HUES48 (cell line): ENCODE results near the gene MAPKAP1.
A peak's percentile ranks its signal among the peaks of the same experiment; 100 is the strongest.

Experiments used
- H3K27ac ChIP-seq: one replicate; pipeline ENCODE4 v1.7.0; 2013; ENCODE audit warnings: low read depth, low read length, inconsistent platforms
- H3K27me3 ChIP-seq: 2 replicates; pipeline ENCODE4 v1.6.1; 2013; ENCODE audit warnings: mild to moderate bottlenecking, low read length; ENCODE audit not compliant: control insufficient read depth, insufficient read depth
- H3K36me3 ChIP-seq: 2 replicates; pipeline ENCODE4 v1.6.1; 2013; ENCODE audit warnings: low read length; ENCODE audit not compliant: control insufficient read depth, insufficient read depth
- H3K4me1 ChIP-seq: 2 replicates; pipeline ENCODE4 v1.6.1; 2013; ENCODE audit warnings: mild to moderate bottlenecking, low read length; ENCODE audit not compliant: control insufficient read depth, insufficient read depth
- H3K4me3 ChIP-seq: 2 replicates; pipeline ENCODE4 v1.5.1; 2013; ENCODE audit warnings: mild to moderate bottlenecking, low read depth, low read length
- H3K9ac ChIP-seq: 2 replicates; pipeline ENCODE4 v1.6.1; 2013; ENCODE audit warnings: mild to moderate bottlenecking, low read depth, low read length, moderate library complexity
- H3K9me3 ChIP-seq: 2 replicates; pipeline ENCODE4 v1.6.1; 2013; ENCODE audit warnings: low read length; ENCODE audit not compliant: control insufficient read depth, insufficient read depth

The MAPKAP1 gene

DNA sequence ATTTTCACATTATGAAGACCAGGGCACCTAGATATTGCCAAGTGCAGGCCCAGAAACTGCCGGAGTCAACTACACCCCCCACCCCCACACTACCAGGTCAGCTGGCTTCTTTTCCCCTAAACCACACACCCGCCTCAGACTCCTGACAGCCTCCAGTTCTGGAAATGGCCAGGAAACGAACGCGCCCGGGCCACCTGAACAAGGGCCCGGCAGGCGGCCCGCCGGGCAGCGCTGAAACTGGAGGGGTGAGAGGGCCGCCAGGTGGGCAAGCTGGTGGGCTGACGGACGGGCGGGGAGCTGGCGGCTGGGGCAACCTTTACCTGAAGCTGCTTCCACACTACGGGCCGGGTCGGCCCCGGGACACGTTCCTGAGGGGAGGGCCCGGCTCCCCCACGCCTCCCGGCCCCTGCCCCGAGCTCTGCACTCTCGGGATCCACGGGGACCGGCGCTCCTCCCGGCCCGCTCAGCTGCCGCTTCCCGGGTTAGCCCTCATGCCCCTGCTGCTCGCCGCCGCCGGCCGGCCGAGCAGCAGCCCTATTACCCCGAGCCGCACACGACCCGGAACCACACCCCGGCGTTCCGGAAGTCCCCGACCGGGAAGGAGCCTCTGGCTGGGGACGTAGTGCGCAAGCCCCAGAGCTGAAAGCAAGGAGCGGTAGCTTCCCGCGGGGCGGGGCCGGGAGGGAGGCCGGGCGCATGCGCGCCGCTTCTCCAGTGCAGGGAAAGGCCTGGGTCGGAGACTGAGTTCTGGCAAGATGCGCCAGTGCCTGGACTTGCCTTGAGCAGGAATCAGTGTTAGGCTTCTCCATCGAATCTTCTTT lies at the start of gene MAPKAP1:
MAPKAP1 (minus strand) TSS at position 558 of the 821 bp plus-strand sequence. CDS start 34,634 bp downstream, outside the sequence.
- Histone ChIP-seq H3K36me3 (peaks cover 3% of the 10 kb centered on the region; the same call in 1 of the 2 replicates), H3K9ac (peak within 1 kb of the TSS; percentile 87), H3K4me3 (peak within 1 kb of the TSS; percentile 94), H3K4me1 (peaks cover 19% of the 10 kb centered on the region), H3K27me3 (no peaks in the 10 kb centered on the region), H3K27ac (peak within 1 kb of the TSS; percentile 79), H3K9me3 (no peaks in the 10 kb centered on the region)

GRCh38 chr9:125756518-125756917 lies 49.5 kb upstream of the MAPKAP1 start:
- H3K4me3 ChIP-seq, result no peak overlapping the region; the same call in 1 of the 2 replicates
- H3K27me3 ChIP-seq, result no peaks in the 10 kb centered on the region
- no peak overlapping the region for H3K9ac ChIP-seq
- peaks cover 5% of the 10 kb centered on the region; the same call in 1 of the 2 replicates for H3K36me3 ChIP-seq
- H3K4me1 ChIP-seq, result peaks cover 100% of the 10 kb centered on the region
- peak overlapping the region; percentile 71 for H3K27ac ChIP-seq
- no peaks in the 10 kb centered on the region for H3K9me3 ChIP-seq

DNA sequence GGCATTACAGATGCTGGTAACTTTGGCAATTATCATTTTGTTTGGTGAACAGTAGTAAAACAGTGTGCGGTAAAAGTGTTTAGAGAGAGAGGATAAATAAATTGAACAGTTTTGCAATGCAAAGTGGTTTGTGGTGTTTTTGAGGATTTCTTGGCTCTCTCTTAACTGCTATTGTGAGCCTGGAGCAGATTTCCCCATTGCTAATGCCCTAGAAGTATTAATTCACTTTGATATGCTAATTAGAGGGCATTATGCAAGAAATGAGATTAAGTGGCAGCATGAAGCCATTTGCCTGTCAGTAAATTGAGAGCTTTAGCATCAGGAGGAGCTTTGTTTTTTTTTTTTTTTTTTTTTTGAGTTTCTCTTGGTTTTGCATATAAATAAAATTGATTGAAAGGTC lies 48.3 kb upstream of the MAPKAP1 start:
- H3K9ac ChIP-seq, result no peak overlapping the region

GRCh38 chr9:125754096-125754495 lies 47.1 kb upstream of the MAPKAP1 start:
- Histone ChIP-seq H3K9me3 (no peaks in the 10 kb centered on the region), H3K9ac (no peak overlapping the region), H3K4me3 (no peak overlapping the region), H3K27ac (peak overlapping the region; percentile 69), H3K36me3 (peaks cover 18% of the 10 kb centered on the region), H3K4me1 (peaks cover 100% of the 10 kb centered on the region), H3K27me3 (no peaks in the 10 kb centered on the region)

More for the DNA sequence above, 48.3 kb upstream of the MAPKAP1 start:
- no peaks in the 10 kb centered on the region for H3K9me3 ChIP-seq
- peaks cover 10% of the 10 kb centered on the region; the same call in 1 of the 2 replicates for H3K36me3 ChIP-seq
- peak overlapping the region; percentile 71 for H3K27ac ChIP-seq
- peaks cover 100% of the 10 kb centered on the region for H3K4me1 ChIP-seq
- H3K27me3 ChIP-seq, result no peaks in the 10 kb centered on the region
- peak overlapping the region; percentile 26 for H3K4me3 ChIP-seq

- H3K4me3 ChIP-seq, result peak overlapping the region; percentile 37
- peak overlapping the region; percentile 67 for H3K27ac ChIP-seq
- H3K27me3 ChIP-seq, result no peaks in the 10 kb centered on the region
- no peak overlapping the region for H3K9ac ChIP-seq
- peaks cover 21% of the 10 kb centered on the region for H3K36me3 ChIP-seq
- H3K9me3 ChIP-seq, result no peaks in the 10 kb centered on the region
- H3K4me1 ChIP-seq, result peaks cover 84% of the 10 kb centered on the region
Observed at GRCh38 chr9:125752070-125752628, 45.1 kb upstream of the MAPKAP1 start.

DNA sequence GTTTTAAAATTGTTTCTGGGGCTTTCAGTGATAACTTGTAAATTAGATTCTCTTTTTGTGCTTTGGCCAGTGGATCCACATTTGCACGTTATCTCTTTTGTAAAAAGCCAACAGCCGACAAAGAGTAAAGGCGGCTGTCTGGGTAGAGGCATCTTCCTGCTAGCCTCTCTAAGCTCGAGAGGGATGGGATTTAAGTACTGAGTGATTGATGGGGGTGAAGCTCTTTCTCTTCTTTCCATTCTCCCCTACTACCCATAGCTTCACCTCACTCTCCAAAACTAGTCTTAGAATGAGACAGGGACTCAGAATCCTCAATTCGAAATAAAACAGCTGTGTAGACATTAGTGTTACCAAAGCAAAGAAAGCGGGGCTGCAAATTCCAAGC lies 43.6 kb upstream of the MAPKAP1 start:
- peak overlapping the region; percentile 78 for H3K27ac ChIP-seq
- peaks cover 71% of the 10 kb centered on the region for H3K4me1 ChIP-seq
- H3K27me3 ChIP-seq, result no peaks in the 10 kb centered on the region
- no peaks in the 10 kb centered on the region for H3K9me3 ChIP-seq
- peaks cover 21% of the 10 kb centered on the region for H3K36me3 ChIP-seq
- H3K4me3 ChIP-seq, result peak overlapping the region; percentile 82
- no peak overlapping the region for H3K9ac ChIP-seq

DNA sequence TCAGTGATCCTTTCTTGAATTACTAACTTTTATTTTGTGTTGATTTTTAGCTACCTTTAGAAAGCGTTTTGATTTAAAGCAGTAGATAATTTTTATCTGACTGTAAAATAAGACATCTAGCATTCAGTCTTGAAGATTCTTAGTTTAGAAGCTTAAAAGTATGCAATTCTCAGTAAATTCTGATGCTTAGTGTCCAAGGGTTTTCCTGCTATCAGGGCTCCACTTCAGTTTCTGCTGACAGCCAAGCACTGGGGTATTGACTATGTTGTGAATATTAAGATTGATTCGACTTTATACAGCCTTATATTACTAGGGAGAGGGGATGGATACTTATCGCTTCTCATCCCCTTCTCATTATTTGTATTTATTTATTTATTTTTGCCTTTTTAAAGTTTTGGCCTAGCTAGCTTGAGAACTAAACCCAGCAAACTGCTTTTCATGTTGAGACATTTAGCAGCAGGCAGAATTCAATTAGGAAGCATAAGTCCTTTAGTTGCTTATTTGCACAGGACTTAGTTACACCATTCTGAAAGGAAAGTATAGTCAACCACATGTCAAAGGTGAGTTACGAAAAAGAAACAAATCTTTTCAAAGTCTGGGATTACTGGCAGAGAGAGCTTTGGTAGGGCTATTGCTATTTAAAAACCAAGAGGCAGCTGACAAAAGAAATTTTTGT lies 43.1 kb upstream of the MAPKAP1 start:
- Histone ChIP-seq H3K36me3 (peaks cover 21% of the 10 kb centered on the region), H3K4me3 (peak overlapping the region; percentile 82), H3K9ac (no peak overlapping the region; the same call in 1 of the 2 replicates), H3K9me3 (no peaks in the 10 kb centered on the region), H3K27me3 (no peaks in the 10 kb centered on the region), H3K4me1 (peaks cover 71% of the 10 kb centered on the region), H3K27ac (peak overlapping the region; percentile 78)

DNA sequence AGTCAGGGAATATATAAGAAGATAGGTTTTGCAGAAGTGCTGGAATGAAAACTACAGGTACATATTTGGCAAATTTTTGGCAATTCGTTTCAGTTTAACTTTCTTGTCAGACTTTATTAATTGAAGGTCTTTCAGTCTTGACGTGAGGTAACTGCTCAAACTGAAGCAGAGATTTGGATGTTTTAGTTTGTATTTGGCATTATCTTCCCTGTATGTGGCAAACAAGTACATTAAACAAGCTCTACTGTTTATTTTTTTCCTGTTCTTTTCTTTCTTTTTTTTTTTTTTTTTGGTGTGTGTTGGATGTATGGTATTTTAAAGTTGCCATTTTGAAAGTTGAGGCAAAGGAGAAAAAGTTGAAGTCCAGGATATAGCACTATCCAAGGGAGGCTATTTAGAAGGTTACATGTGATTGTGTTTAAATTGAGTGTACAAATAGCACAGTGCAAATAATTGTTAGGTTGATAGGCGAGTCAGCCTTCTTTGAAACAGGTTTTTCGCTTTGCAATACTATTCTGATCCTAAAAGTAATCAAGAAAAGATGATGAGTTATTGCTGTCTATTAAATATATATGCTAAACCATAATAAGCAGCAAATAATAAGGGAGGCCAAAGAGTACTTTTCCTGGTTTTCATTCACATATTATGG lies 42.4 kb upstream of the MAPKAP1 start:
- Histone ChIP-seq H3K4me1 (peaks cover 66% of the 10 kb centered on the region), H3K9me3 (no peaks in the 10 kb centered on the region), H3K4me3 (peak overlapping the region; percentile 82), H3K9ac (no peak overlapping the region), H3K27me3 (no peaks in the 10 kb centered on the region), H3K36me3 (peaks cover 21% of the 10 kb centered on the region), H3K27ac (no peak overlapping the region)

- H3K9me3 ChIP-seq, result no peaks in the 10 kb centered on the region
- peak overlapping the region; percentile 52 for H3K27ac ChIP-seq
- peak overlapping the region; percentile 82 for H3K4me3 ChIP-seq
- peaks cover 21% of the 10 kb centered on the region for H3K36me3 ChIP-seq
- H3K4me1 ChIP-seq, result peaks cover 58% of the 10 kb centered on the region
- peak overlapping the region; percentile 65 for H3K9ac ChIP-seq
- H3K27me3 ChIP-seq, result no peaks in the 10 kb centered on the region
Observed at GRCh38 chr9:125748446-125749099, 41.6 kb upstream of the MAPKAP1 start.

DNA sequence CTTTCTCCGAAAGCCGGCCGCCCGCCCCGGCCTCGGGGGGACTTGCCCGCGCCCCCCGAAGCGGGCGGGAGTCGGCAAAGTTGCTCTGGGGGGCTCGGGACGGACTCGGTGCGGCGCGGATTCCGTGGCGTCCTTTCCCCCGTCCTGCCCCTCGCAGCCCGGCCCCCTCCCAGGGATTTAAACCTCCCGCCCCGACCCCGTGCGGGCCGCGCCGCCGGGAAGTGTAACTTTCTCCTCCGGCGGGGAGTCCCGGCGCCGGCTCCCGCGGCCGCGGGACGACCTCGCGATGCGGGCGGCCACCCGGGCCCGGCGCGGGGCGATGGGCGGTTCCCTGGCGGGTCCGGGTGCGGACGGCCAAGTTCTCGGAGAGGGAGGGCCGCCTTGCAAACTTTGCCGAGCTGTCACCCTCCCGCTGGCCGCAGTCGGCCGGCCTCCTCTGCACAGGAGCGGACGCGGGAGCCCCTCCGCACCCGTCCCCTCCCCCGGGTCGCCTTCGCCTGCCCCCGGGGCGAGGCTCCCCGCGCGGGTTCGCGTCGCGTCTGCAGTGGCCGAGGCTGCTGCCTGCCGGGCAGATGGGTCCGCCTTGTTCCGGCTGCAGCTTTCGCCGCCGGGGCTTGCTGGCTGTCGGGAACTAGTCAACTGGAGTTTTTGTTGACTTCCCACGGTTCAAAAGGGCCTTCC lies 40.9 kb upstream of the MAPKAP1 start:
- peak overlapping the region; percentile 52 for H3K27ac ChIP-seq
- peaks cover 17% of the 10 kb centered on the region for H3K36me3 ChIP-seq
- H3K9me3 ChIP-seq, result no peaks in the 10 kb centered on the region

More for the DNA sequence above, 40.9 kb upstream of the MAPKAP1 start:
- Histone ChIP-seq H3K4me1 (peaks cover 51% of the 10 kb centered on the region), H3K27me3 (no peaks in the 10 kb centered on the region), H3K4me3 (peak overlapping the region; percentile 82), H3K9ac (peak overlapping the region; percentile 65)
